Neural cell (in vitro differentiated cells): ENCODE data around the gene CAPN8. TPM values are rescaled to one million over a fixed set of nuclear protein-coding genes. Genes with fewer than 3 reads are reported as not detected.

Experiments used
- H2AFZ ChIP-seq: fragments of 200-600, 300-800 bp; sonication (generic), shearing (Covaris generic); 2 replicates; pipeline ENCODE4 v1.6.0; 2014; ENCODE audit warnings: low read depth, mild to moderate bottlenecking, antibody characterized with exemption, low read length, moderate library complexity
- H3F3A ChIP-seq: fragments of 200-600 bp; shearing (Covaris generic); 2 replicates; pipeline ENCODE4 v1.6.1; 2016; ENCODE audit warnings: mild to moderate bottlenecking, moderate library complexity, mixed read lengths, antibody characterized with exemption, low read length; ENCODE audit not compliant: insufficient read depth, poor library complexity, severe bottlenecking
- H3K27ac ChIP-seq: fragments of 200-600, 300-800 bp; sonication (generic), shearing (Covaris generic); 2 replicates; pipeline ENCODE4 v1.5.1; 2014; ENCODE audit warnings: mild to moderate bottlenecking, low read length, moderate library complexity
- H3K27me3 ChIP-seq: fragments of 300-800, 200-600 bp; sonication (generic), shearing (Covaris generic); 2 replicates; pipeline ENCODE4 v1.6.0; 2014; ENCODE audit warnings: mild to moderate bottlenecking, low read depth, low read length, moderate library complexity; ENCODE audit not compliant: insufficient read depth
- H3K36me3 ChIP-seq: fragments of 300-800, 200-600 bp; sonication (generic), shearing (Covaris generic); 2 replicates; pipeline ENCODE4 v1.5.1; 2014; ENCODE audit warnings: mild to moderate bottlenecking, antibody characterized with exemption, low read length, moderate library complexity; ENCODE audit not compliant: insufficient read depth
- H3K4me2 ChIP-seq: fragments of 300-800, 200-600 bp; sonication (generic), shearing (Covaris generic); 2 replicates; pipeline ENCODE4 v1.6.0; 2014; ENCODE audit warnings: mild to moderate bottlenecking, low read length
- H3K4me3 ChIP-seq: fragments of 300-800, 200-600 bp; sonication (generic), shearing (Covaris generic); 2 replicates; pipeline ENCODE4 v1.5.1; 2014; ENCODE audit warnings: mild to moderate bottlenecking, low read length, moderate library complexity
- H3K79me2 ChIP-seq: fragments of 200-600 bp; shearing (Covaris generic); replicated peaks from 2 replicates; pipeline ENCODE4 v1.6.0; 2014; ENCODE audit warnings: mild to moderate bottlenecking, low read length, moderate library complexity; ENCODE audit not compliant: insufficient read depth
- H3K9ac ChIP-seq: fragments of 300-800, 200-600 bp; sonication (generic), shearing (Covaris generic); 2 replicates; pipeline ENCODE4 v1.6.1; 2016; ENCODE audit warnings: mild to moderate bottlenecking, low read length, mixed read lengths
- H3K9me2 ChIP-seq: fragments of 200-600 bp; shearing (Covaris generic); 2 replicates; pipeline ENCODE4 v1.6.1; 2016; ENCODE audit warnings: mild to moderate bottlenecking, low read length, mixed read lengths; ENCODE audit not compliant: insufficient read depth
- H3K9me3 ChIP-seq: fragments of 200-600, 300-800 bp; sonication (generic), shearing (Covaris generic); 2 replicates; pipeline ENCODE4 v1.6.1; 2016; ENCODE audit warnings: mild to moderate bottlenecking, mixed run types, low read length, moderate library complexity, mixed read lengths
- H4K20me1 ChIP-seq: fragments of 200-600 bp; shearing (Covaris generic); 2 replicates; pipeline ENCODE4 v1.6.1; 2016; ENCODE audit warnings: mild to moderate bottlenecking, mixed run types; ENCODE audit not compliant: insufficient read depth
- EP300 ChIP-seq: fragments of 450-650 bp; conservative IDR thresholded peaks from 2 replicates; pipeline ENCODE4 v1.6.1; 2014; ENCODE audit warnings: antibody characterized with exemption, mild to moderate bottlenecking, moderate library complexity; ENCODE audit not compliant: poor library complexity, severe bottlenecking
- EZH2 ChIP-seq: fragments of 200-600, 300-800 bp; shearing (Covaris generic), sonication (generic); IDR thresholded peaks from 2 replicates; pipeline ENCODE4 v1.6.1; 2014; ENCODE audit warnings: antibody characterized with exemption, low read length, borderline replicate concordance, mild to moderate bottlenecking; ENCODE audit not compliant: insufficient read depth, poor library complexity, severe bottlenecking
- MXI1 ChIP-seq: fragments of 450-650 bp; conservative IDR thresholded peaks from 2 replicates; pipeline ENCODE4 v1.6.1; 2014; ENCODE audit warnings: antibody characterized with exemption, mild to moderate bottlenecking; ENCODE audit not compliant: poor library complexity, severe bottlenecking
- POLR2AphosphoS5 ChIP-seq: IDR thresholded peaks from 2 replicates; pipeline ENCODE4 v1.6.1; 2012
- RAD21 ChIP-seq: fragments of 450-650 bp; conservative IDR thresholded peaks from 2 replicates; pipeline ENCODE4 v1.6.1; 2014; ENCODE audit warnings: antibody characterized with exemption, mild to moderate bottlenecking, moderate library complexity
- SMC3 ChIP-seq: fragments of 450-650 bp; conservative IDR thresholded peaks from 2 replicates; pipeline ENCODE4 v1.6.1; 2014; ENCODE audit warnings: antibody characterized with exemption, mild to moderate bottlenecking, moderate library complexity; ENCODE audit not compliant: poor library complexity
- polyA plus RNA-seq: library from polyadenylated mRNA; depleted of rRNA; stranded (reverse); fragments of >200 nt; gene quantifications from 2 replicates; pipeline ENCODE4 v1.2.3, GENCODE V29; 2014
- TF ChIP-seq, protein P1 (sequence below): fragments of 450-650 bp; IDR thresholded peaks from 2 replicates; pipeline ENCODE4 v1.5.1; 2014; ENCODE audit warnings: antibody characterized with exemption, mild to moderate bottlenecking, moderate library complexity; ENCODE audit not compliant: poor library complexity, severe bottlenecking
- TF ChIP-seq, protein P2 (sequence below): IDR thresholded peaks from 2 replicates; pipeline ENCODE4 v1.6.1; 2012; ENCODE audit warnings: borderline replicate concordance

Gene CAPN8
- polyA plus RNA-seq, 1 donor from 2014 or later, result not detected

DNA sequence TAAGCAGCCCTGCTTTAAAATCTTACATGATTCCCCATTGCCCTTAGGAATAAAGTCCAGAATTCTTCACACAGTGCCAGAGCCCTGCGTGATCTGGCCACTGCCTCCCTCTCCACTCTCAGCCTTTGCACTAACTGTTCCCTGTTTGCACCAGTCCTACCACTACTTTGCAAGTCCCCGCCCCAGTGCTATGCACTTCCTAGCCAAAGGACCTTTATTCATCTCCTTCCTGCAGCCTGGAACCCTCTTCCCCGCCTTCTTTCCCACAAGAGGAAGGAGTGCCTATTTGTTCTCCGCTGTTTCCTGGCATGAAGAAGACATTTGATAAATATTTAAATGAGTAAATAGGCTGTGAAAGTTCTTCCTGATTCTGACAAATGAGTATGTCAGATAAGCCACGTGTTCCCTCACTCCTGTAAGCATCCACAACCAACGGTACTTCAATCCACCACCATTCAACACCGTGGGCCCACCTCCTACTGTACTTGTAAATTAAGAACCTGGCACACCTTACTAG lies 23.9 kb downstream of the CAPN8 start:
- Histone ChIP-seq H3K27me3 (no peaks in the 10 kb centered on the region), H3K79me2 (no peaks in the 10 kb centered on the region), H3K4me2 (no peak overlapping the region), H3K27ac (no peak overlapping the region), H3K9ac (no peak overlapping the region), H4K20me1 (no peaks in the 10 kb centered on the region), H3K4me3 (no peak overlapping the region), H2AFZ (no peak overlapping the region), H3K36me3 (no peaks in the 10 kb centered on the region), H3F3A (no peaks in the 10 kb centered on the region), H3K9me2 (no peaks in the 10 kb centered on the region), H3K9me3 (no peaks in the 10 kb centered on the region)
- TF ChIP-seq SMC3 (no peak), MXI1 (no peak), POLR2AphosphoS5 (no peak), RAD21 (no peak), EP300 (no peak), EZH2 (no peak)
- TF ChIP-seq, protein P1, sequence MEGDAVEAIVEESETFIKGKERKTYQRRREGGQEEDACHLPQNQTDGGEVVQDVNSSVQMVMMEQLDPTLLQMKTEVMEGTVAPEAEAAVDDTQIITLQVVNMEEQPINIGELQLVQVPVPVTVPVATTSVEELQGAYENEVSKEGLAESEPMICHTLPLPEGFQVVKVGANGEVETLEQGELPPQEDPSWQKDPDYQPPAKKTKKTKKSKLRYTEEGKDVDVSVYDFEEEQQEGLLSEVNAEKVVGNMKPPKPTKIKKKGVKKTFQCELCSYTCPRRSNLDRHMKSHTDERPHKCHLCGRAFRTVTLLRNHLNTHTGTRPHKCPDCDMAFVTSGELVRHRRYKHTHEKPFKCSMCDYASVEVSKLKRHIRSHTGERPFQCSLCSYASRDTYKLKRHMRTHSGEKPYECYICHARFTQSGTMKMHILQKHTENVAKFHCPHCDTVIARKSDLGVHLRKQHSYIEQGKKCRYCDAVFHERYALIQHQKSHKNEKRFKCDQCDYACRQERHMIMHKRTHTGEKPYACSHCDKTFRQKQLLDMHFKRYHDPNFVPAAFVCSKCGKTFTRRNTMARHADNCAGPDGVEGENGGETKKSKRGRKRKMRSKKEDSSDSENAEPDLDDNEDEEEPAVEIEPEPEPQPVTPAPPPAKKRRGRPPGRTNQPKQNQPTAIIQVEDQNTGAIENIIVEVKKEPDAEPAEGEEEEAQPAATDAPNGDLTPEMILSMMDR, result no peak

DNA sequence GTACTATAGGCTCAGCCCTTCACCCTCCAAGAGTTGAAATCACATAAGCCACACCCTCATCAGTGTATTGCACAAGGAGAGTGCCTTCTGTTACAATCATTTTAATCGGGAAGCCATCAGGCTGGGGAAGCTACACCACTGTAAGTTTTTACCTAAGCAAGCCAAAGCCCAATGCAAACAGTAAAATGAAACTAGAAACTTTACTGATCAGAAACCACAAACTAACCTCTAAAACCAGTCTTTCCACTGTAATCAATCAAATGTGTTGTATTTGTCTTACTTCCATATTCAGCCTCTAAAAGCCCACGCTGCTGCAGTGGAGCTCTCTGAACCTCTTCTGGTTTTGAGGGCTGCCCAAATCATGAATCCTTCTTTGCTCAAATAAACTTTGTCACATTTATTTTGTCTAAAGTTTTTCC lies 26.2 kb downstream of the CAPN8 start:
- TF ChIP-seq, protein P2, sequence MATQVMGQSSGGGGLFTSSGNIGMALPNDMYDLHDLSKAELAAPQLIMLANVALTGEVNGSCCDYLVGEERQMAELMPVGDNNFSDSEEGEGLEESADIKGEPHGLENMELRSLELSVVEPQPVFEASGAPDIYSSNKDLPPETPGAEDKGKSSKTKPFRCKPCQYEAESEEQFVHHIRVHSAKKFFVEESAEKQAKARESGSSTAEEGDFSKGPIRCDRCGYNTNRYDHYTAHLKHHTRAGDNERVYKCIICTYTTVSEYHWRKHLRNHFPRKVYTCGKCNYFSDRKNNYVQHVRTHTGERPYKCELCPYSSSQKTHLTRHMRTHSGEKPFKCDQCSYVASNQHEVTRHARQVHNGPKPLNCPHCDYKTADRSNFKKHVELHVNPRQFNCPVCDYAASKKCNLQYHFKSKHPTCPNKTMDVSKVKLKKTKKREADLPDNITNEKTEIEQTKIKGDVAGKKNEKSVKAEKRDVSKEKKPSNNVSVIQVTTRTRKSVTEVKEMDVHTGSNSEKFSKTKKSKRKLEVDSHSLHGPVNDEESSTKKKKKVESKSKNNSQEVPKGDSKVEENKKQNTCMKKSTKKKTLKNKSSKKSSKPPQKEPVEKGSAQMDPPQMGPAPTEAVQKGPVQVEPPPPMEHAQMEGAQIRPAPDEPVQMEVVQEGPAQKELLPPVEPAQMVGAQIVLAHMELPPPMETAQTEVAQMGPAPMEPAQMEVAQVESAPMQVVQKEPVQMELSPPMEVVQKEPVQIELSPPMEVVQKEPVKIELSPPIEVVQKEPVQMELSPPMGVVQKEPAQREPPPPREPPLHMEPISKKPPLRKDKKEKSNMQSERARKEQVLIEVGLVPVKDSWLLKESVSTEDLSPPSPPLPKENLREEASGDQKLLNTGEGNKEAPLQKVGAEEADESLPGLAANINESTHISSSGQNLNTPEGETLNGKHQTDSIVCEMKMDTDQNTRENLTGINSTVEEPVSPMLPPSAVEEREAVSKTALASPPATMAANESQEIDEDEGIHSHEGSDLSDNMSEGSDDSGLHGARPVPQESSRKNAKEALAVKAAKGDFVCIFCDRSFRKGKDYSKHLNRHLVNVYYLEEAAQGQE, result no peak
- TF ChIP-seq MXI1, result no peak
- TF ChIP-seq SMC3, result no peak
- no peak for TF ChIP-seq EP300
- no peak for TF ChIP-seq POLR2AphosphoS5
- TF ChIP-seq, protein P1, result no peak
- no peak overlapping the region for H3K4me3 ChIP-seq
- H3K4me2 ChIP-seq, result no peak overlapping the region
- no peaks in the 10 kb centered on the region for H3K9me2 ChIP-seq
- H3K9ac ChIP-seq, result no peak overlapping the region
- no peak overlapping the region for H2AFZ ChIP-seq
- no peaks in the 10 kb centered on the region for H4K20me1 ChIP-seq
- H3K36me3 ChIP-seq, result no peaks in the 10 kb centered on the region
- no peak overlapping the region for H3K27ac ChIP-seq
- H3K79me2 ChIP-seq, result no peaks in the 10 kb centered on the region
- H3K9me3 ChIP-seq, result no peaks in the 10 kb centered on the region
- no peaks in the 10 kb centered on the region for H3K27me3 ChIP-seq
- no peaks in the 10 kb centered on the region for H3F3A ChIP-seq
